GM21737 (cell line): Measurements from ENCODE around the gene OFD1.

Source experiments
- ATAC-seq: cut with Tn5 transposase; IDR thresholded peaks from one replicate; pipeline ENCODE4 v1.9.1; 2021; ENCODE audit warnings: mild to moderate bottlenecking, moderate library complexity; ENCODE audit not compliant: unreplicated experiment

Gene OFD1

GRCh38 chrX:13734278-13735172 lies at the start of gene OFD1, which contains the start of gene TRAPPC2:
Gene OFD1 (plus strand): TSS chrX:13734748. CDS start chrX:13735072, 324 bp downstream.
Gene TRAPPC2 (minus strand): TSS chrX:13734620. CDS start chrX:13719963, 14,657 bp downstream.
- ATAC-seq: peak; percentile 91

- no peak for ATAC-seq
These were observed 49.3 kb upstream of the OFD1 start for GRCh38 chrX:13685126-13685763.

- ATAC-seq: no peak
These were observed 47.3 kb upstream of the OFD1 start for GRCh38 chrX:13687203-13687602.

GRCh38 chrX:13688384-13688957 lies 46.1 kb upstream of the OFD1 start:
- no peak for ATAC-seq

- peak; percentile 68 for ATAC-seq
These were observed 45.4 kb upstream of the OFD1 start, which contains the start of gene RAB9A for GRCh38 chrX:13688958-13689740. Gene RAB9A (plus strand): TSS chrX:13689128. CDS start chrX:13708747, 19,619 bp downstream.

- ATAC-seq: no peak
These were observed 44.8 kb upstream of the OFD1 start for GRCh38 chrX:13689741-13690211.

GRCh38 chrX:13690836-13691235 lies 43.7 kb upstream of the OFD1 start:
- ATAC-seq: no peak

GRCh38 chrX:13691841-13692371 lies 42.6 kb upstream of the OFD1 start:
- no peak for ATAC-seq

GRCh38 chrX:13692771-13693231 lies 41.7 kb upstream of the OFD1 start:
- no peak for ATAC-seq

GRCh38 chrX:13693341-13693961 lies 41.1 kb upstream of the OFD1 start:
- ATAC-seq: no peak

- ATAC-seq: no peak
These were observed 40.2 kb upstream of the OFD1 start for GRCh38 chrX:13694359-13694758.

- no peak for ATAC-seq
These were observed 39.6 kb upstream of the OFD1 start for GRCh38 chrX:13694983-13695382.

- no peak for ATAC-seq
These were observed 38.9 kb upstream of the OFD1 start for GRCh38 chrX:13695601-13696115.

- peak; percentile 58 for ATAC-seq
These were observed 37.1 kb upstream of the OFD1 start for GRCh38 chrX:13697455-13697854.

GRCh38 chrX:13697976-13698375 lies 36.6 kb upstream of the OFD1 start:
- no peak for ATAC-seq

- no peak for ATAC-seq
These were observed 36.1 kb upstream of the OFD1 start for GRCh38 chrX:13698432-13698831.

GRCh38 chrX:13699183-13699826 lies 35.2 kb upstream of the OFD1 start:
- ATAC-seq: no peak

- ATAC-seq: no peak
These were observed 34.2 kb upstream of the OFD1 start for GRCh38 chrX:13700380-13700779.
